ENCODE measurements around the gene PALM.

Gene PALM

DNA sequence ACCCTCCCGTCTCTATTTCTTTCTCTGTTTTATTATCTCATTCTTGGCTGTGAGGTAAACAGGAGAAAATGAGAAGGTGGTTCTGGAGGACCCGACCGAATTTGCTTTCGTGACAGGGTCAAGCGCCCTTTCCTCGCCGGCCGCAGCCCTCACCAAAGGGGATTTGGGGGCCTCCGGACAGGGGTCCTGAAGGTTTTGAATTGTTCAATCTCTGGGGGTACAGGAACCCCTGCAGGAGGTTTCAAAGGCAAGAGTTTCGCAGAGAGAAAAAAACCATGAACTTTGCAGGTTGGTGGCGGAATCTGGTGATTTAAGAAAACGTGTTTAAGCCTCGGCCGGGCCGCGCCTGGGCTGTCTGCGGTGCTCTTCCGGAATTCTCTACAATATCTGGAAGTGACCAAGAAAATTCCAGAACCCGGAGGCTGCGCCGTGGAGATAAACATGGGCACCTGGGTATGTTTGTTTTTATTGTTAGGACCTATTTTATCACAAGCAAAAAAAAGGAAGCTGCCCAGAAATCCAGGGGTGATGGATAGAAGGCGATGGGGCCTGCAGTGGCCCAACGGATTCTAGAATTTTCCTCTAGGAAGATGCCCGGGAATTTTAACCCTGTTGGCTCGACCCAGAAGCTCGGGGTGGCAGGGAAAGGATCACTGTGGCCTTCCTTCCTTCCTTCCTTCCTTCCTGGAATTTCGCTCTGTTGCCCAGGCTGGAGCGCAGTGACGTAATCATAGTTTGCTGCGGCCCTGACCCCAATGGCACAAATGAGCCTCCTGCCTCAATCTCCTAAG is 74.3 kb downstream of the PALM start:
- DNase-seq: no peak

DNA sequence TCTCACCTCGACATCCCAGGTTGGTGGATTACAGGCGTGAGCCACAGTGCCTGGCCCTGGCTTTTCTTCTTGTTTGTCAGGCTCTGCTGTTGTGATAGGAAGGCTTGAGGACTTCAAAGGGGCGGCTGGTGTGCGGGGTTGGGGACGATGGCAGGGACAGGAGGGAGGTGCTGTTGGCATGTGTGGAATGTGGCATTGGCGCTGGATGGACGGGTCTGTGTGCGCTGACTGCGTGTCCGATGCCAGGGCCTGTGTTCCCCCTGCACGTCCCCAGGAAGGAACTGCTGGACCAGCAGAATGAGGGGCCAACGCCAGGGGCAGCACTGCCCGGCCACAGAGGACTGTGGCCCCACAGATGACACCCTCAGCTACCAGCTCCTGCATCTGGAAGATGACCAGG is 75.8 kb downstream of the PALM start:
- no peak for DNase-seq

DNA sequence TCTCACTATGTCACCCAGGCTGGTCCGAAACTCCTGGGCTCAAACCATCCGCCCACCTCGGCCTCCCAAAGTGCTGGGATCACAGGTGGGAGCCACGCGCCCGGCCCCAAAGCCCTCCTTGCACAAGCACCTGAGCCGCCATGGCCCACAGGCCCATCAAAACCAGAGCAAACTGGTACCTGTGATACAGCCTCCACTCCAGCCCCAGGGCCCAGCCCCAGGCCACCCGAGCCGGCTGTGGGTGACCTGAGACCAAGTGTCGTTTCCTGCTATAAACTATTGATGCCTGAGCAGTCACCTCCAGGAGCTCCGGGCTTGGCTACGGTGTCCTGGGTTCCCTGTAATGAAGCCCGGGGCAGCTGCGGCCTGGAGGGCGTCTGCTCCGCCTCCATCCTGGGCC is 78.8 kb downstream of the PALM start:
- no peak for DNase-seq

DNA sequence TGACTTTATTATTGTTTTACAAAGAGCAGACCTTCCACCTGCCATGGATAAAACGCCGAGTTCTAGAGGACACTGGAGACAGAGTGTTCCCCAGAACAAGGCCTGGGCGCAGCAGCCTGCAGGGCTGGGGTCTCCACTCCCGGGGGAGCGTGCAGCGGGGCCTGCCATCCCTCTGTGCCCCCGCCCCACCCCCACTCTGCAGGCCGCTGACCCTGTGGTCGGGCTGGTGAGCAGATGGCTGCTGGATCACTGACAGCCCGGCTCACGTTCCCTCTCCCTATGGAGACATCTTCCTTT is 79.9 kb downstream of the PALM start:
- no peak for DNase-seq

DNA sequence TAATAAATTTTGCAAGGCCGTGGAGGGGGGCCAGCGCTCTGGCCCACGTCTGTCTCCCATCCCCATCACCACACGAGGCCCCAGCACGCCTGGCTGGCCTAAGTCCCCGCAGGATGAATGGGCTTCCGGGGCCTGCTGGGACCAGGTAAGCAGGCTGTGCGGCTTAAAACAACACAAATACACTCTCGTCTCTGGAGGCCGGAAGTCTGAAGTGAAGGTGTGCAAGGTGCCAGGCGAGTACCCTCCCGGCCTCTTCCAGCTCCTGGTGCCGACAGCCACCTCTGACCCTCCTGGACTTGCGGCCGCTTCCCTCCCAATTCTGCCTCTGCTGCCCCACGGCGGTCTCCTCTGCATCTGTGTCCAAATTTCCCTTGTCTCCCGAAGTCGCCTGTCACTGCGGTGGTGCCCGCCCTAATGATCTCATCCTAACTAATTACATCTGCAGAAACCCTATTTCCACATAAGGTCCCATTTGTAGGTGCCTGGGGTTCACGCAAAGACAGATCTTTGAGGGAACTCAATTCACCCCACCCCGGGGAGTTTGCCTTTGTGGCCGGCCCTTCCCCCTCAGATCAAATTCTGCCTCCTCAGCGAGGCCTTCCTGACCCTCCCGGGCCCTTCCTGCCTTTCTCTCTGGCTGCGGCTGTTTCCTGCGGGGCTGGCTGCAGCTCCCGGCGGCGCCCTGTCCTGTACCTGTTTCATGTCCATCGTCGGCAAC is 80.4 kb downstream of the PALM start:
- DNase-seq: no peak

DNA sequence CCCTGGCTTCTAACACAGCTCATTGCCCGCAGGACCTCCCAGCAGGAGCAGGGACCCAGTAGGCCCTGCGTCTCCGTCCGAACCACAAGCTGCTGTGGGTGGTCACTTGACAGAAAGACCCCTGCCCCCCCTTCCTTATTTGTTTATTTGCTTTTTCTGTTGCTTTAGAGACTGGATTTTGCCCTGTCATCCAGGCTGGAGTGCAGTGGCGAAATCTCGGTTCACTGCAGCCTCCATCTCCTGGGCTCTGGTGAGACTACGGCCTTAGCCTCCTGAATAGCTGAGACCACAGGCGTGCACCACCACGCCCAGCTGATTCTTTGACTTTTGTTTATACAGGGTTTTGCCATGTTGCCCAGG is 80.9 kb downstream of the PALM start:
- DNase-seq: no peak

DNA sequence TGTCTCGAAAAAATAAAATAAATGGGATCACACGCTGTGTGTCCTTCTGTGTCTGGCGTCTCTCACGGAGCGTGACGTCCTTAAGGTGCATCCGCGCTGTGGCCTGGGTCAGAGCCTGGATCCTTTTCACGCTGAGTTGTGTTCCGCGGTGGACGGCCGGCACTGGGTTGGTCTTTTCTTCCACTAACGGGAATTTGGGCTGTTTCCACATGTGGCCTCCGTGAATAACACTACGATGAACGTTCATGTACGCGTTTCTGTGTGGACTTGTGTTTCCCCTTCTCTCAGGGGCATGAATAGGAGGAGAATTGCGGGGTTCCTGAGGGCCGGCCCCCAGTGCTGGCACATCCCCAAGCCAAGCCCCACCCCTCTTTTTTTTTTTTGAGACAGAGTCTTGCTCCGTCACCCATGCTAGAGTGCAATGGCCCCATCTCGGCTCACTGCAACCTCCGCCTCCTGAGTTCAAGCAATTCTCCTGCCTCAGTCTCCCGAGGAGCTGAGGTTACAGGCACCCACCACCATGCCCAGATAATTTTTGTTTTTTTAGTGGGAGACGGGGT is 82.4 kb downstream of the PALM start:
- no peak for DNase-seq

DNA sequence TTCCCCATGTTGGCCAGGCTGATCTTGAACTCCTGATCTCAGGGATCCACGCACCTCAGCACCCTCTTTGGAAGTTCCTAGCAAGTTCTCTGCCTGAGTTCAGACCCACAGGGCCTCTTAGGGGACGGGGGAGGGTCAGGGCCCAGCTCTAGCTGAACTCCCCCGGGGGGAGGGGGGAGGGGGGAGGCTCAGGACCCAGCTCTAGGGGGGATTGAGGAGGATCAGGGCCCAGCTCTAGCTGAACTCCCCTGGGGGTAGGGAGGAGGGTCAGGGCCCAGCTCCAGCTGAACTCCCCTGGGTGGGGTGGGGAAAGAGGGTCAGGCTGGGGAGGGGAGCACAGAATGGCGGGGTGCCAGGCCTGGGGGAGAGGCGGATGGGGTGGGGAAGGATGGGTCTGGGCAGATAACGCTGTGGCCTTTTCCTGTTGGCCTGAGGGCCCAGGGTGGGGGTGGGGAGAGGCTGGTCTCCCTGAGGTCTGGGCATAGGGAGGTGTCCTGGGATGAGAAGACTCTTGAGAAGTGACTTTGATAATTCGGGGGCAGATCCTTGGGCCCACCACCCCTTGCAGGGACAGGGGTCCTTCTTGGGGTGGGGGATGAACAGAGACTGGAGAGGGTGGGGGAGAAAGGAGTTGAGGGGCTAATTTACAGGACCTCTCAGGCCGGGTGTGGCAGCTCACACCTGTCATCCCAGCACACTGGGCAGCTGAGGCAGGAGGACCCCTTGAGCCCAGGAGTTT is 83.0 kb downstream of the PALM start:
- DNase-seq: no peak

DNA sequence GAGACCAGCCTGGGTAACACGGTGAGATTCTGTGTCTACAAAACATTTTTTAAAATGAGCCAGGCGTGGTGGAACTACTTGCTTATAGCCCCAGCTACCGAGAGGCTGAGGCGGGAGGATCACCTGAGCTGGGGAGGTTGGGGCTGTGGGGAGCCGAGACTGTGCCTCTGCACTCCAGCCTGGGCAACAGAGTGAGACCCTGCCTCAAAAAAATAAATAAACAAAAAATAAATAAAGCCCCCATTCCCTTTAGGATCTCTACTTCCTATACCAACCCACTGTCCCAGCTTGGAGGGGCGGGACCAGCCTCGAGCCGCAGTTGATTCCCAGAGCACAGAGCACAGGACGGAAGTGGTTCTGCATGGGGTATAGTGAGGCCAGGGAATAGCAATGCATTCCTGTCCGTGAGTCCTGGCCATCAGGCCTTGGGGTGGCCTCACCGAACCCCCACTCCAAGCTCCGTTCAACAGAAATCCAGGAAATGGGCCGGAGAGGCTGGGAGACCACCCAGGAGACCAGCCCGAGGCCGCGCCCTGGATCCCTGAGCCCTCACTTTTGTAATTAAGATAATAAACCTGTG is 83.7 kb downstream of the PALM start:
- DNase-seq: no peak

DNA sequence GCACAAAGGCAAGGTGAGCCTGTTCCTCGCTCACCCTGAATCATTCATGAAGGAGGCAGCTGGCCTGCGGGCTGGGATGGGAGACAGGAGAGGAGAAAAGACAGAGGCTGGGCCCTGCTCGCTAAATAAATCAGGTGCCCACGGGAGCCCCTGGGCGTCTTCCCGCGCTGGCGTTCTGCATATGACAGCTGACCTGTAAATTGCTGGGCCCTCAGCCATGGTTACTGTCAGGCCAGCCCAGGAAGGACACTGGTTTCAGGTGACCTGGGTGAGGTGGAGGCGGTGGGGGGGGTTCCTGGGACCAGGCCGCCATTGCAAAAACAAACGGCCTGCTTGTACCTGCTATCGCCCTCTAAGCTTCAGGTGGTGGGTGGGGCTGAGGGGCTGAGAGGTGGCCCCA is 85.1 kb downstream of the PALM start:
- DNase-seq: no peak

DNA sequence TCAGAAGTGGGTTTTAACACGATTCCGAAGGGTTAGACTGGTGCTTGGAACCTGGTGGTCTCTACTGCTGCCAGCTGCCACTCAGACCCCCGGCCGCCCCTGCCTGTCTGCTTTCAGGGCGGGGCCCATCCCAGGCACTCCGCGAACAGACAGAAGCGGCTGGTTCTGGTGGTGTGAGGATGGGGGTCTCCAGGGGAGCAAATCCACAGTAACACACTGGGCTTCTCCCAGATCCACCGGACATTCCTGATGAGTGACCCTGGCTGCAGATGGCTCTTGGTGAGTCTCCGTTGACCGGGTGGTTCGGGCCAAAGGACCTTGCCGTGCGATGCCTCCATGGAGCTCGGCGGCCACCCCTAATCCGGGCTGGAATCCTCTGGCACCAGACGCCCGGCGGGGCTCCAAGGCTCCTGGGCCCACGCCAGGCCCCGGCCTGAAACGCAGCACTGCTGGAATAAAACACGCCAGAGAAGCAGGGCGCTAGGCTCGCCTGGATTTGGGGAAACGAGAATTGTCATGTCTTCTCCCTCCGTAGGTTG is 86.4 kb downstream of the PALM start:
- no peak for DNase-seq

DNA sequence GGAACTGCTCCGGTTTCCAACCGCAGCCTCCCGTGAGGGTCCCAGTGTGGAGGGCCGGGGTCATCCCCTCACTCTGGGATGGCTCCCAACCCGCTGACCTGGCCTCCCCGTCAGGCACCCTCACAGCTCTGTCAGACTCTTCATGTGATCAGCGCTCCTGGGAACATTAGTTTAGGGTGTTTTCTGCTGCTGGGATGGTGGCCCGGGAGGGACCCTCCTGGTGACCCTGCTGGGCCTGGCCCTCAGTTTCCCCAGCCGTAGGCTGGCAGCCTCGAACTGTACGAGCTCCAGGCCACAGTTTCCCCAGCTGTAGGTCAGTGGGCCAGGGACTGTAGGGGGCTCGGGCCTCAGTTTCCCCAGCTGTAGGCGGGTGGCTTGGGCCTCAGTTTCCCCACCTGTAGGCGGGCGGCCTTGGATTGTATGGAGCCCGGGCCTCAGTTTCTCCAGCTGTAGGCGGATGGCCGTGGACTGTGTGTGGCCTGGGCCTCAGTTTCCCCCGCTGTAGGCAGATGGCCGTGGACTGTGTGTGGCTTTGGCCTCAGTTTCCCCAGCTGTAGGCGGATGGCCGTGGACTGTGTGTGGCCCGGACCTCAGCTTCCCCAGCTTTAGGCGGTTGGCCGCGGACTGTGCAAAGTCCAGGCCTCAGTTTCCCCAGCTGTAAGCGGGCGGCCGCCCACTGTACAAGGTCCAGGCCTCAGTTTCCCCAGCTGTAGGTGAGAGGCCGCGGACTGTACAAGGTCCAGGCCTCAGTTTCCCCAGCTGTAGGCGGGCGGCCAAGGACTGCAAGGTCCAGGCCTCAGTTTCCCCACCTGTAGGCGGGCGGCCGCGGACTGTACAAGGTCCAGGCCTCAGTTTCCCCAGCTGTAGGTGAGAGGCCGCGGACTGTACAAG is 87.2 kb downstream of the PALM start:
- DNase-seq: no peak

DNA sequence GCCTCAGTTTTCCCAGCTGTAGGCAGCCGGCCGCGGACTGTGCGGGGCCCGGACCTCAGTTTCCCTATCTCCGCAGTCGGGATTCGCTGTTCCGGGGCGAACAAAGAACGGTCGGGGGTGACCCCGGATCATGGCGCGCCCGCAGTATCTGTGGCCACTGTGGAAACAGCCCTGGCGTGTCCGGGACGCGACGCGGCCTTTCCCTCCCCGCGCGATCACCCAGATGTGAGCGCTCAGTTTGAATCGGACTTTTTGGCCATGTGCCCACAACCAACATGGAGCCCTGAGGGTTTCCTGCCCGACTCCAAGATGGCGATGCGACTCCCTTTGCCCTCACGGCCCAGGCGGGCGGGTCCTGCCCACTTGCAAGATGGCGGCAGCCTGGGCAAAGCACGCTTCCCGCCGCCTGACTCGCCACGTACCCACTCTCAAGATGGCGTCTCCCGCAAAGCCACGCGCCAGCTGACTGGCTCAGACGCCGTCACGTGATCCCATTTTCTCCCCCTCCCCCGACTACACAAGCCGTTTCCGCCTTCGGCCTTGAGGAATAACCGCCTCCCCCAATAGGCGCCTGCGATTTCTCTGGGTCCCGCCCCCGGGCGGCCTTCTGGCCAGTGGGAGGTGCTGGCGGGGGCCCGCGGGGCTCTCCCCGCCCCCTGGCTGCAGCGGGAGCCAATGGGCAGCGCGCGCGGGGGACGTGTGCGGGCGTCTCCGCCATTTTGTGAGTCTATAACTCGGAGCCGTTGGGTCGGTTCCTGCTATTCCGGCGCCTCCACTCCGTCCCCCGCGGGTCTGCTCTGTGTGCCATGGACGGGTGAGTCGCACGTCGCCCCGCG is 88.2 kb downstream of the PALM start, which contains the start of gene PTBP1:
Gene PTBP1, plus strand, starts transcription at position 761 of the 836 bp plus-strand sequence. Its CDS starts 46 bp downstream, at position 807.
- peak; percentile 97 to 99 (median 98) for DNase-seq

Data from activated naive CD4-positive, alpha-beta T cell (primary cell).